HepG2 (cell line): Measurements from ENCODE around the gene TUT1.

Experiments
- ATRX ChIP-seq: sonication (generic); formaldehyde crosslinking; IDR thresholded peaks from 2 replicates; pipeline ENCODE4 v1.4.0; 2020; ENCODE audit warnings: missing genetic modification reagents, borderline replicate concordance
- EP300 ChIP-seq, 3 experiments: sonication (generic) in 1 of 3; formaldehyde crosslinking in 1 of 3; IDR thresholded peaks; 2 replicates each; pipeline versions ENCODE4 v1.5.1 to v1.6.1; 2011 to 2020; ENCODE audit warnings: low read depth in 2 of 3, low read length in 2 of 3, borderline replicate concordance in 1 of 3, improper control_type of control experiment in 1 of 3, mild to moderate bottlenecking in 1 of 3, missing genetic modification reagents in 1 of 3, moderate library complexity in 1 of 3
- EZH2 ChIP-seq: conservative IDR thresholded peaks from 2 replicates; pipeline ENCODE4 v1.6.1; 2012; ENCODE audit warnings: mild to moderate bottlenecking, low read depth, low read length, moderate library complexity
- JUN ChIP-seq: sonication (generic); formaldehyde crosslinking; IDR thresholded peaks from 2 replicates; pipeline ENCODE4 v1.4.0; 2020; ENCODE audit warnings: mild to moderate bottlenecking, missing genetic modification reagents
- KDM4B ChIP-seq: sonication (generic); formaldehyde crosslinking; IDR thresholded peaks from 2 replicates; pipeline ENCODE4 v1.4.0; 2020; ENCODE audit warnings: missing genetic modification reagents
- SMYD3 ChIP-seq: sonication (generic); formaldehyde crosslinking; IDR thresholded peaks from 2 replicates; pipeline ENCODE4 v1.8.1; 2023; ENCODE audit warnings: mild to moderate bottlenecking, missing genetic modification reagents
- ZNF839 ChIP-seq: sonication (generic); formaldehyde crosslinking; IDR thresholded peaks from 2 replicates; pipeline ENCODE4 v1.4.0; 2020; ENCODE audit warnings: missing genetic modification reagents, mild to moderate bottlenecking, borderline replicate concordance
- TF ChIP-seq, protein P1 (sequence below): sonication (generic); formaldehyde crosslinking; IDR thresholded peaks from 2 replicates; pipeline ENCODE4 v1.4.0; 2020; ENCODE audit warnings: missing genetic modification reagents, borderline replicate concordance
- TF ChIP-seq, protein P2 (sequence below): sonication (generic); formaldehyde crosslinking; IDR thresholded peaks from 2 replicates; pipeline ENCODE4 v1.4.0; 2020; ENCODE audit warnings: missing genetic modification reagents

GRCh38 chr11:62610403-62610802 is 19.1 kb upstream of the TUT1 start:
- TF ChIP-seq JUN (CRISPR knock-in tag) (no peak), ATRX (CRISPR knock-in tag) (no peak), EP300 (IDR thresholded peaks at IDR 0.05; ENCODE audit: low read depth in 2 of 2, low read length in 2 of 2) (no peak), EP300 (CRISPR knock-in tag; IDR thresholded peaks at IDR 0.05; ENCODE audit: borderline replicate concordance) (no peak), EZH2 (no peak), SMYD3 (CRISPR knock-in tag) (no peak), ZNF839 (no peak), KDM4B (CRISPR knock-in tag) (no peak)
- TF ChIP-seq, protein P1, sequence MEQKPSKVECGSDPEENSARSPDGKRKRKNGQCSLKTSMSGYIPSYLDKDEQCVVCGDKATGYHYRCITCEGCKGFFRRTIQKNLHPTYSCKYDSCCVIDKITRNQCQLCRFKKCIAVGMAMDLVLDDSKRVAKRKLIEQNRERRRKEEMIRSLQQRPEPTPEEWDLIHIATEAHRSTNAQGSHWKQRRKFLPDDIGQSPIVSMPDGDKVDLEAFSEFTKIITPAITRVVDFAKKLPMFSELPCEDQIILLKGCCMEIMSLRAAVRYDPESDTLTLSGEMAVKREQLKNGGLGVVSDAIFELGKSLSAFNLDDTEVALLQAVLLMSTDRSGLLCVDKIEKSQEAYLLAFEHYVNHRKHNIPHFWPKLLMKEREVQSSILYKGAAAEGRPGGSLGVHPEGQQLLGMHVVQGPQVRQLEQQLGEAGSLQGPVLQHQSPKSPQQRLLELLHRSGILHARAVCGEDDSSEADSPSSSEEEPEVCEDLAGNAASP (CRISPR knock-in tag), result no peak
- TF ChIP-seq, protein P2, sequence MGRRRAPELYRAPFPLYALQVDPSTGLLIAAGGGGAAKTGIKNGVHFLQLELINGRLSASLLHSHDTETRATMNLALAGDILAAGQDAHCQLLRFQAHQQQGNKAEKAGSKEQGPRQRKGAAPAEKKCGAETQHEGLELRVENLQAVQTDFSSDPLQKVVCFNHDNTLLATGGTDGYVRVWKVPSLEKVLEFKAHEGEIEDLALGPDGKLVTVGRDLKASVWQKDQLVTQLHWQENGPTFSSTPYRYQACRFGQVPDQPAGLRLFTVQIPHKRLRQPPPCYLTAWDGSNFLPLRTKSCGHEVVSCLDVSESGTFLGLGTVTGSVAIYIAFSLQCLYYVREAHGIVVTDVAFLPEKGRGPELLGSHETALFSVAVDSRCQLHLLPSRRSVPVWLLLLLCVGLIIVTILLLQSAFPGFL (CRISPR knock-in tag), result no peak
